ENCODE measurements around the gene STC2. TPM values are rescaled to one million over a fixed set of nuclear protein-coding genes. Genes with fewer than 3 reads are reported as not detected.

Gene STC2
- polyA plus RNA-seq, 3 donors, result not detected

GRCh38 chr5:173300389-173301047 is 27.7 kb downstream of the STC2 start:
- H3K4me1 ChIP-seq (ENCODE audit: control insufficient read depth in 1 of 2, insufficient read depth in 2 of 2, low read length in 2 of 2), result no peaks in the 10 kb centered on the region
- H3K27me3 ChIP-seq (ENCODE audit: control insufficient read depth in 2 of 2, insufficient read depth in 2 of 2, low read length in 2 of 2), result peaks cover 0 to 24% of the 10 kb centered on the region in 2 donors
- no peak overlapping the region for H3K4me3 ChIP-seq (replicated peaks in 1 of 3; ENCODE audit: low read depth in 2 of 3, low read length in 3 of 3)
- H3K9me3 Mint-ChIP-seq, result no peaks in the 10 kb centered on the region
- H3K27ac Mint-ChIP-seq, result no peak overlapping the region
- H3K36me3 Mint-ChIP-seq, result no peaks in the 10 kb centered on the region
- no peak overlapping the region for H3K4me2 ChIP-seq (replicated peaks; ENCODE audit: extremely low read depth, low read length, poor library complexity, severe bottlenecking)
- H3K36me3 ChIP-seq (replicated peaks in 1 of 2; ENCODE audit: control insufficient read depth in 1 of 2, insufficient read depth in 2 of 2, low read length in 2 of 2), result no peaks in the 10 kb centered on the region
- peaks cover 11 to 40% (median 28%) of the 10 kb centered on the region in 3 donors for H3K27me3 Mint-ChIP-seq (ENCODE audit: low read depth in 3 of 3)
- WGBS (ENCODE audit: insufficient coverage), result 94% methylated on average over 6 of the region's 6 CpGs
- peaks cover 2% of the 10 kb centered on the region for H3K4me1 Mint-ChIP-seq
- no peak for TF ChIP-seq CTCF (IDR thresholded peaks at IDR 0.05)
- no peaks in the 10 kb centered on the region for H3K9me3 ChIP-seq (replicated peaks in 1 of 2; ENCODE audit: control insufficient read depth in 1 of 2, insufficient read depth in 1 of 2, low read length in 2 of 2)
- no peaks in the 10 kb centered on the region for H4K20me1 ChIP-seq (ENCODE audit: insufficient read depth, low read length)
- no peak overlapping the region for H3K4me3 Mint-ChIP-seq
- no peak overlapping the region for H3K27ac ChIP-seq (ENCODE audit: low read depth in 1 of 2, low read length in 2 of 2)
- no peak overlapping the region for H2AFZ ChIP-seq (ENCODE audit: insufficient read depth, low read depth, low read length, poor library complexity, severe bottlenecking)
- H3K9ac ChIP-seq (ENCODE audit: insufficient read depth, low read length, poor library complexity, severe bottlenecking), result no peak overlapping the region
- intact Hi-C loops (cut with micrococcal nuclease), result no loop called here
- no peaks in the 10 kb centered on the region for H3K79me2 ChIP-seq (ENCODE audit: insufficient read depth, low read length)
- no peak for DNase-seq

- Histone ChIP-seq H3K9me3 (replicated peaks in 1 of 2; ENCODE audit: control insufficient read depth in 1 of 2, insufficient read depth in 1 of 2, low read length in 2 of 2) (no peaks in the 10 kb centered on the region), H3K27me3 (ENCODE audit: control insufficient read depth in 2 of 2, insufficient read depth in 2 of 2, low read length in 2 of 2) (peaks cover 0 to 24% of the 10 kb centered on the region in 2 donors), H3K4me3 (replicated peaks in 1 of 3; ENCODE audit: low read depth in 2 of 3, low read length in 3 of 3) (no peak overlapping the region), H3K9ac (ENCODE audit: insufficient read depth, low read length, poor library complexity, severe bottlenecking) (no peak overlapping the region), H4K20me1 (ENCODE audit: insufficient read depth, low read length) (no peaks in the 10 kb centered on the region), H3K27ac (ENCODE audit: low read depth in 1 of 2, low read length in 2 of 2) (no peak overlapping the region), H3K4me2 (replicated peaks; ENCODE audit: extremely low read depth, low read length, poor library complexity, severe bottlenecking) (no peak overlapping the region), H3K79me2 (ENCODE audit: insufficient read depth, low read length) (no peaks in the 10 kb centered on the region), H2AFZ (ENCODE audit: insufficient read depth, low read depth, low read length, poor library complexity, severe bottlenecking) (no peak overlapping the region), H3K36me3 (replicated peaks in 1 of 2; ENCODE audit: control insufficient read depth in 1 of 2, insufficient read depth in 2 of 2, low read length in 2 of 2) (no peaks in the 10 kb centered on the region), H3K4me1 (ENCODE audit: control insufficient read depth in 1 of 2, insufficient read depth in 2 of 2, low read length in 2 of 2) (no peaks in the 10 kb centered on the region)
- intact Hi-C loops (cut with micrococcal nuclease), result loop anchor here (10.0 kb wide), 2 partner anchors 675 to 1015 kb away; no protein-coding TSS in a partner anchor
- WGBS (ENCODE audit: insufficient coverage), result 97% methylated on average over 6 of the region's 7 CpGs
- Mint-ChIP-seq H3K27ac (no peak overlapping the region), H3K36me3 (no peaks in the 10 kb centered on the region), H3K27me3 (ENCODE audit: low read depth in 3 of 3) (peaks cover 15 to 43% (median 31%) of the 10 kb centered on the region in 3 donors), H3K4me3 (no peak overlapping the region), H3K4me1 (peaks cover 2% of the 10 kb centered on the region), H3K9me3 (no peaks in the 10 kb centered on the region)
- no peak for TF ChIP-seq CTCF (IDR thresholded peaks at IDR 0.05)
- DNase-seq, result no peak
Measured at GRCh38 chr5:173299820-173300219, 28.4 kb downstream of the STC2 start.
